Measurements from ENCODE around the gene DLG2. TPM values are rescaled to one million over a fixed set of nuclear protein-coding genes. Genes with fewer than 3 reads are reported as not detected.

DLG2 gene
- total RNA-seq, 1 experiment from 2014 or later: 17.5 TPM

DNA sequence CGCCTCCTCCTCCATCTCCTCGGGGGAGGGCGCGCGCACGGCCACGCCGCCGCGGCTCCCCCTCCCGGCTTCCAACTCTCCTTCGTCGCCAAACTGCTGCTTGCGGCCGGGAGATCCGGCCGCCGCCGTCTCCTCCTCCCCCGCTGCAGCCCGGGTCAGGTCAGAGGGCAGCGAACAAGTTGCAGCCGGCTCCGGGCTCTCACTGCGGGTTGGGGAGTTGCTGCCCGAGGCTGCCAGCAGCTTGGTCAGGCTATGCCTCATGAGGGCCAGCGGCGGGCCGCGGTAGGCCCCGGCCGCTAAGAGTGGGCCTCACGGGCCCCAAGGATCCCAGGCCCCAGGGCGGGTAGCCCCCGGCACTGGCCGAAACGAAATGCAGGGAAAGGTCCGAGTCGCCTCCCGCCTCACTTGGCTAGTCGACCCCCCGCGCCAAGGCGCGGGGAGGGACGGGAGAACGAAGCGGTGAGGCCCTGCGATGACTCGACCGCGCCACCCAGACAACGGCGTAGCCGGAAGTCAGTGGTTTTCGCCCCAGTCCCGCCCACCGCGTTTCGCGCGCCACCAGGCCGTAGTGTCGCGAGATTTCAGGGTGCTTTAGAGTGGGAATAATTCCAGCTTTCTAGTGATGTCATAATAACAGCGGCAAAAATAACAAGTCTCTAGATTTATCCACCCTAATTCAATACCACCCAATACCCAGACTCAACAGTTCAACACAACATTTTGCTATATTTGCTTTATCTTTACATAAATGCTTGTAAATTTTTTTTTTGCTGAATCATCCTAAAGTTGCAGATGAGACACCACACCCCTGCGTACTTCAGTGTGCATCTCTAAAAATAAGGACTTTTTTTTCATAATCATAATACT, 37.7 kb upstream of the DLG2 start, which contains the start of gene CREBZF (continued):
- TF ChIP-seq, protein P1, sequence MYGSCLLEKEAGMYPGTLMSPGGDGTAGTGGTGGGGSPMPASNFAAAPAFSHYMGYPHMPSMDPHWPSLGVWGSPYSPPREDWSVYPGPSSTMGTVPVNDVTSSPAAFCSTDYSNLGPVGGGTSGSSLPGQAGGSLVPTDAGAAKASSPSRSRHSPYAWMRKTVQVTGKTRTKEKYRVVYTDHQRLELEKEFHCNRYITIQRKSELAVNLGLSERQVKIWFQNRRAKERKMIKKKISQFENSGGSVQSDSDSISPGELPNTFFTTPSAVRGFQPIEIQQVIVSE (CRISPR knock-in tag; IDR thresholded peaks at IDR 0.05; ENCODE audit: borderline replicate concordance): no peak
- peak; percentile 56; the same call in 1 of the 2 replicates for TF ChIP-seq GABPB1 (CRISPR knock-in tag; IDR thresholded peaks at IDR 0.05)
- no peak for TF ChIP-seq RELA (CRISPR knock-in tag; IDR thresholded peaks at IDR 0.05; ENCODE audit: borderline replicate concordance)
- no peak for TF ChIP-seq NFATC4 (CRISPR knock-in tag; IDR thresholded peaks at IDR 0.05)
- TF ChIP-seq MXD4 (CRISPR knock-in tag; IDR thresholded peaks at IDR 0.05; ENCODE audit: borderline replicate concordance): no peak
- no peak for TF ChIP-seq ZNF671 (CRISPR knock-in tag; IDR thresholded peaks at IDR 0.05)
- TF ChIP-seq, protein P2, sequence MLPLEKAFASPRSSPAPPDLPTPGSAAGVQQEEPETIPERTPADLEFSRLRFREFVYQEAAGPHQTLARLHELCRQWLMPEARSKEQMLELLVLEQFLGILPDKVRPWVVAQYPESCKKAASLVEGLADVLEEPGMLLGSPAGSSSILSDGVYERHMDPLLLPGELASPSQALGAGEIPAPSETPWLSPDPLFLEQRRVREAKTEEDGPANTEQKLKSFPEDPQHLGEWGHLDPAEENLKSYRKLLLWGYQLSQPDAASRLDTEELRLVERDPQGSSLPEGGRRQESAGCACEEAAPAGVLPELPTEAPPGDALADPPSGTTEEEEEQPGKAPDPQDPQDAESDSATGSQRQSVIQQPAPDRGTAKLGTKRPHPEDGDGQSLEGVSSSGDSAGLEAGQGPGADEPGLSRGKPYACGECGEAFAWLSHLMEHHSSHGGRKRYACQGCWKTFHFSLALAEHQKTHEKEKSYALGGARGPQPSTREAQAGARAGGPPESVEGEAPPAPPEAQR (CRISPR knock-in tag; IDR thresholded peaks at IDR 0.05): no peak
- no peak; the same call in none of the 2 replicates for TF ChIP-seq ZNF232 (CRISPR knock-in tag; IDR thresholded peaks at IDR 0.05)
- no peak for TF ChIP-seq ZNF423 (CRISPR knock-in tag; IDR thresholded peaks at IDR 0.05)
- TF ChIP-seq, protein P3, sequence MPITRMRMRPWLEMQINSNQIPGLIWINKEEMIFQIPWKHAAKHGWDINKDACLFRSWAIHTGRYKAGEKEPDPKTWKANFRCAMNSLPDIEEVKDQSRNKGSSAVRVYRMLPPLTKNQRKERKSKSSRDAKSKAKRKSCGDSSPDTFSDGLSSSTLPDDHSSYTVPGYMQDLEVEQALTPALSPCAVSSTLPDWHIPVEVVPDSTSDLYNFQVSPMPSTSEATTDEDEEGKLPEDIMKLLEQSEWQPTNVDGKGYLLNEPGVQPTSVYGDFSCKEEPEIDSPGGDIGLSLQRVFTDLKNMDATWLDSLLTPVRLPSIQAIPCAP (CRISPR knock-in tag; IDR thresholded peaks at IDR 0.05): 0 out of 2 replicates have a peak, but pooled peaks have one; percentile 76
- TF ChIP-seq, protein P4, sequence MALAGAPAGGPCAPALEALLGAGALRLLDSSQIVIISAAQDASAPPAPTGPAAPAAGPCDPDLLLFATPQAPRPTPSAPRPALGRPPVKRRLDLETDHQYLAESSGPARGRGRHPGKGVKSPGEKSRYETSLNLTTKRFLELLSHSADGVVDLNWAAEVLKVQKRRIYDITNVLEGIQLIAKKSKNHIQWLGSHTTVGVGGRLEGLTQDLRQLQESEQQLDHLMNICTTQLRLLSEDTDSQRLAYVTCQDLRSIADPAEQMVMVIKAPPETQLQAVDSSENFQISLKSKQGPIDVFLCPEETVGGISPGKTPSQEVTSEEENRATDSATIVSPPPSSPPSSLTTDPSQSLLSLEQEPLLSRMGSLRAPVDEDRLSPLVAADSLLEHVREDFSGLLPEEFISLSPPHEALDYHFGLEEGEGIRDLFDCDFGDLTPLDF (CRISPR knock-in tag; IDR thresholded peaks at IDR 0.05): no peak
- no peak for TF ChIP-seq TEAD1 (CRISPR knock-in tag; IDR thresholded peaks at IDR 0.05)
- TF ChIP-seq, protein P5, sequence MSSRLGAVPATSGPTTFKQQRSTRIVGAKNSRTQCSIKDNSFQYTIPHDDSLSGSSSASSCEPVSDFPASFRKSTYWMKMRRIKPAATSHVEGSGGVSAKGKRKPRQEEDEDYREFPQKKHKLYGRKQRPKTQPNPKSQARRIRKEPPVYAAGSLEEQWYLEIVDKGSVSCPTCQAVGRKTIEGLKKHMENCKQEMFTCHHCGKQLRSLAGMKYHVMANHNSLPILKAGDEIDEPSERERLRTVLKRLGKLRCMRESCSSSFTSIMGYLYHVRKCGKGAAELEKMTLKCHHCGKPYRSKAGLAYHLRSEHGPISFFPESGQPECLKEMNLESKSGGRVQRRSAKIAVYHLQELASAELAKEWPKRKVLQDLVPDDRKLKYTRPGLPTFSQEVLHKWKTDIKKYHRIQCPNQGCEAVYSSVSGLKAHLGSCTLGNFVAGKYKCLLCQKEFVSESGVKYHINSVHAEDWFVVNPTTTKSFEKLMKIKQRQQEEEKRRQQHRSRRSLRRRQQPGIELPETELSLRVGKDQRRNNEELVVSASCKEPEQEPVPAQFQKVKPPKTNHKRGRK (CRISPR knock-in tag; IDR thresholded peaks at IDR 0.05; ENCODE audit: borderline replicate concordance): no peak
- TF ChIP-seq ETV6 (CRISPR knock-in tag; IDR thresholded peaks at IDR 0.05): peak; percentile 89
- peak; percentile 95 for TF ChIP-seq NFE2L1 (CRISPR knock-in tag; IDR thresholded peaks at IDR 0.05)
- TF ChIP-seq RORB (CRISPR knock-in tag; IDR thresholded peaks at IDR 0.05): no peak
- TF ChIP-seq, protein P6, sequence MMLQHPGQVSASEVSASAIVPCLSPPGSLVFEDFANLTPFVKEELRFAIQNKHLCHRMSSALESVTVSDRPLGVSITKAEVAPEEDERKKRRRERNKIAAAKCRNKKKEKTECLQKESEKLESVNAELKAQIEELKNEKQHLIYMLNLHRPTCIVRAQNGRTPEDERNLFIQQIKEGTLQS (CRISPR knock-in tag; conservative IDR thresholded peaks at IDR 0.05): no peak
- no peak for TF ChIP-seq ELF4 (CRISPR knock-in tag; IDR thresholded peaks at IDR 0.05; ENCODE audit: low read depth)
- TF ChIP-seq GRHL2 (CRISPR knock-in tag; IDR thresholded peaks at IDR 0.05; ENCODE audit: insufficient replicate concordance, severe bottlenecking): no peak
- TF ChIP-seq, protein P7, sequence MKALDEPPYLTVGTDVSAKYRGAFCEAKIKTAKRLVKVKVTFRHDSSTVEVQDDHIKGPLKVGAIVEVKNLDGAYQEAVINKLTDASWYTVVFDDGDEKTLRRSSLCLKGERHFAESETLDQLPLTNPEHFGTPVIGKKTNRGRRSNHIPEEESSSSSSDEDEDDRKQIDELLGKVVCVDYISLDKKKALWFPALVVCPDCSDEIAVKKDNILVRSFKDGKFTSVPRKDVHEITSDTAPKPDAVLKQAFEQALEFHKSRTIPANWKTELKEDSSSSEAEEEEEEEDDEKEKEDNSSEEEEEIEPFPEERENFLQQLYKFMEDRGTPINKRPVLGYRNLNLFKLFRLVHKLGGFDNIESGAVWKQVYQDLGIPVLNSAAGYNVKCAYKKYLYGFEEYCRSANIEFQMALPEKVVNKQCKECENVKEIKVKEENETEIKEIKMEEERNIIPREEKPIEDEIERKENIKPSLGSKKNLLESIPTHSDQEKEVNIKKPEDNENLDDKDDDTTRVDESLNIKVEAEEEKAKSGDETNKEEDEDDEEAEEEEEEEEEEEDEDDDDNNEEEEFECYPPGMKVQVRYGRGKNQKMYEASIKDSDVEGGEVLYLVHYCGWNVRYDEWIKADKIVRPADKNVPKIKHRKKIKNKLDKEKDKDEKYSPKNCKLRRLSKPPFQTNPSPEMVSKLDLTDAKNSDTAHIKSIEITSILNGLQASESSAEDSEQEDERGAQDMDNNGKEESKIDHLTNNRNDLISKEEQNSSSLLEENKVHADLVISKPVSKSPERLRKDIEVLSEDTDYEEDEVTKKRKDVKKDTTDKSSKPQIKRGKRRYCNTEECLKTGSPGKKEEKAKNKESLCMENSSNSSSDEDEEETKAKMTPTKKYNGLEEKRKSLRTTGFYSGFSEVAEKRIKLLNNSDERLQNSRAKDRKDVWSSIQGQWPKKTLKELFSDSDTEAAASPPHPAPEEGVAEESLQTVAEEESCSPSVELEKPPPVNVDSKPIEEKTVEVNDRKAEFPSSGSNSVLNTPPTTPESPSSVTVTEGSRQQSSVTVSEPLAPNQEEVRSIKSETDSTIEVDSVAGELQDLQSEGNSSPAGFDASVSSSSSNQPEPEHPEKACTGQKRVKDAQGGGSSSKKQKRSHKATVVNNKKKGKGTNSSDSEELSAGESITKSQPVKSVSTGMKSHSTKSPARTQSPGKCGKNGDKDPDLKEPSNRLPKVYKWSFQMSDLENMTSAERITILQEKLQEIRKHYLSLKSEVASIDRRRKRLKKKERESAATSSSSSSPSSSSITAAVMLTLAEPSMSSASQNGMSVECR (CRISPR knock-in tag; IDR thresholded peaks at IDR 0.05; ENCODE audit: borderline replicate concordance): peak; percentile 22; the same call in 1 of the 2 replicates
- TF ChIP-seq, protein P8, sequence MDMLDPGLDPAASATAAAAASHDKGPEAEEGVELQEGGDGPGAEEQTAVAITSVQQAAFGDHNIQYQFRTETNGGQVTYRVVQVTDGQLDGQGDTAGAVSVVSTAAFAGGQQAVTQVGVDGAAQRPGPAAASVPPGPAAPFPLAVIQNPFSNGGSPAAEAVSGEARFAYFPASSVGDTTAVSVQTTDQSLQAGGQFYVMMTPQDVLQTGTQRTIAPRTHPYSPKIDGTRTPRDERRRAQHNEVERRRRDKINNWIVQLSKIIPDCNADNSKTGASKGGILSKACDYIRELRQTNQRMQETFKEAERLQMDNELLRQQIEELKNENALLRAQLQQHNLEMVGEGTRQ (CRISPR knock-in tag; IDR thresholded peaks at IDR 0.05): no peak
- TF ChIP-seq ZNF263 (CRISPR knock-in tag; IDR thresholded peaks at IDR 0.05; ENCODE audit: low read depth): no peak
- no peak for TF ChIP-seq ZNF396 (CRISPR knock-in tag; IDR thresholded peaks at IDR 0.05; ENCODE audit: borderline replicate concordance)

Measured in WTC11 (cell line).